ENCODE data around the gene LAMB3. TPM values are rescaled to one million over a fixed set of nuclear protein-coding genes. Genes with fewer than 3 reads are reported as not detected.

Gene LAMB3
- total RNA-seq, 1 experiment from 2014 or later, result 0.85 TPM

- no peak for TF ChIP-seq AR (CRISPR knock-in tag; IDR thresholded peaks at IDR 0.05)
Observed at GRCh38 chr1:209576392-209577197, 75.6 kb downstream of the LAMB3 start (continued).

- Mint-ChIP-seq H3K9me3 (no peaks in the 10 kb centered on the region), H3K4me3 (no peak overlapping the region), H3K27me3 (ENCODE audit: low read depth) (peaks cover 8% of the 10 kb centered on the region), H3K36me3 (no peaks in the 10 kb centered on the region), H3K4me1 (peaks cover 11% of the 10 kb centered on the region), H3K27ac (no peak overlapping the region)
- no peak for ATAC-seq
- ChIA-PET POLR2A (no interaction called here), CTCF (interaction anchor here (1.6 to 2.0 kb wide), 5 partner anchors 16 to 62 kb away, joined by 4 to 53 read pairs (median 14); no protein-coding TSS in a partner anchor)
- TF ChIP-seq NFYB (CRISPR knock-in tag; conservative IDR thresholded peaks at IDR 0.05; ENCODE audit: low read depth) (no peak), GRHL2 (CRISPR knock-in tag; IDR thresholded peaks at IDR 0.05; ENCODE audit: insufficient replicate concordance, severe bottlenecking) (no peak), IRF2 (CRISPR knock-in tag; IDR thresholded peaks at IDR 0.05; ENCODE audit: borderline replicate concordance, low read depth) (no peak), MXD4 (CRISPR knock-in tag; IDR thresholded peaks at IDR 0.05; ENCODE audit: borderline replicate concordance) (no peak), ZNF263 (CRISPR knock-in tag; IDR thresholded peaks at IDR 0.05; ENCODE audit: low read depth) (no peak), ZNF396 (CRISPR knock-in tag; IDR thresholded peaks at IDR 0.05; ENCODE audit: borderline replicate concordance) (no peak), PRDM15 (CRISPR knock-in tag; IDR thresholded peaks at IDR 0.05) (no peak), FOXP1 (CRISPR knock-in tag; IDR thresholded peaks at IDR 0.05; ENCODE audit: borderline replicate concordance) (no peak), SMAD3 (CRISPR knock-in tag; IDR thresholded peaks at IDR 0.05; ENCODE audit: borderline replicate concordance) (no peak), NFATC4 (CRISPR knock-in tag; IDR thresholded peaks at IDR 0.05) (no peak), TEAD1 (CRISPR knock-in tag; IDR thresholded peaks at IDR 0.05) (no peak), ZNF416 (CRISPR knock-in tag; IDR thresholded peaks at IDR 0.05) (no peak), FOXJ3 (CRISPR knock-in tag; IDR thresholded peaks at IDR 0.05; ENCODE audit: borderline replicate concordance) (no peak), IRF1 (CRISPR knock-in tag; IDR thresholded peaks at IDR 0.05) (no peak), NR3C1 (CRISPR knock-in tag; conservative IDR thresholded peaks at IDR 0.05; ENCODE audit: low read depth) (no peak)
- no peak for DNase-seq (ENCODE audit: low spot score)
Observed at GRCh38 chr1:209570743-209571142, 81.5 kb downstream of the LAMB3 start.
